ENCODE results near the gene USP10.

USP10 gene

GRCh38 chr16:84811529-84811928 lies 111.7 kb downstream of the USP10 start:
- no peak for DNase-seq

GRCh38 chr16:84813141-84813934 lies 113.5 kb downstream of the USP10 start:
- no peak for DNase-seq

- no peak for DNase-seq
These were observed 115.7 kb downstream of the USP10 start for GRCh38 chr16:84815462-84815861.

DNA sequence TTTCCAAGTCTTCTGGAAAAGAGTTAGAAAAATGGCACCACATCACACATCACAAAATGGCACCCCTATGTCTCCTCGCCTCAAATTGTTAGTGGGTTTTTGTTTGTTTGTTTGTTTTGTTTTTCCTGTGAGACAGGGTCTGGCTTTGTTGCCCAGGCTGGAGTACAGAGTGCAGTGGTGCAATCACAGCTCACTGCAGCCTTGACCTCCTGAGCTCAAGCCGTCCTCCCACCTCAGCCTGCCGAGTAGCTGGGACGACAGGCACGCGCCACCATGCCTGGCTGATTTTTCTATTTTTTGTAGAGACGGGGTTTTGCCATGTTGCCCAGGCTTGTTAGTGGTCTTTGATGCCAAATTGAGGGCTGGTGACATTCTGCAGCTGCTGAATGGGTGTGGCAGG lies 116.2 kb downstream of the USP10 start:
- no peak for DNase-seq

- no peak for DNase-seq
These were observed 116.7 kb downstream of the USP10 start for GRCh38 chr16:84816485-84816884.

- no peak for DNase-seq
These were observed 117.4 kb downstream of the USP10 start for GRCh38 chr16:84817206-84817605.

DNA sequence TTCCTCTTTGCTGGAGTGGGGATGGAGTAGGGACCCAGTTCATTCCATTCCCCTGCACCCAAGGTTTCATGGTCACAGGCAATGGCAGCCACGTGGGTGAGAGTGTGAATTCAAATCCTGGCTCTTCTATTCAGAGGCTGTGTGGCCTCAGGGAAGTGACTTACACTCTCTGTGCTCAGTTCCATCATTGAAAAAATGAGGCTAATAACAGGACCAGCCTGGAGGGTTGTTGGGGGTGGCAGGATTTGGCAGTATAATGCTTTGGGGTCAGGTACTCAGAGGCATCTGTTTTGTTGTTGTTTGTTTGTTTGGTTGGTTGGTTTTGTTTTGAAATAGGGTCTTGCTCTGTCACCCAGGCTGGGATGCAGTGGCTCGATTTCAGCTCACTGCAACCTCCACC lies 117.8 kb downstream of the USP10 start:
- no peak for DNase-seq

GRCh38 chr16:84818133-84818532 lies 118.3 kb downstream of the USP10 start:
- no peak for DNase-seq

DNA sequence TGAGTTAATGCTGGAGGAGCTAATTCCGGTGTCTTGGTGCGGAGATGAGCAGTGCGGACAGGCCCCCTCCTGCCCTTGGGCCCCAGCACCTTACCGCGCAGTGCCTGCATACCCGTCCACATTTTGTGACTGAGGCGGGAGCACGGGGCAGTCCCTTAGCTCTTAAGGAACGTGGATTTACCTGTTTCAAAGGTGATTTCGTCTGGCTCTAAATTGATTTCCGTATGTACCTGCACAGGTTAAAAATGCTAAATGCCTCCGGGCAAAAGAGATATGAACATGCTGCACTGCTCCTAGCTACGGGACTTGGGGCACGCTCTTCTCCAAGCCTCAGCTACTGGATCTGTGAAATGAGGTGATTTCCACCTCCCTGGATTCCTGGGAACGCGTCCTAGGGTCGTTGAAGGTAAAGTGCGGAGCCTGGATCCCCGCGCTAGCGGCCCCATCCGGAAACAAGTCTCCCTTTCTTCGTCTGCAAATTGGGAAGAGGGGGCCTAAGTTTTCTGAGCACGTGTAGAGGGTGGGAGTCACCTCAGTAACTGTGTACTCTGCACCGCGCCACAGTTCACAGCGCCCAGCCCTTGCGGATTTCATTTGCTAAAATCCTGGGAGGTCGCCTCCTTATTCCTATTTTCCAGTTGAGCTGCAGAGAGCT lies 119.3 kb downstream of the USP10 start:
- no peak for DNase-seq

GRCh38 chr16:84819644-84820304 lies 120.0 kb downstream of the USP10 start, which contains the start of gene CRISPLD2:
Gene CRISPLD2 (plus strand): TSS chr16:84819985. CDS start chr16:84838496, 18,511 bp downstream.
- peak; percentile 95 for DNase-seq

- DNase-seq: no peak
These were observed 120.5 kb downstream of the USP10 start for GRCh38 chr16:84820305-84820684.

DNA sequence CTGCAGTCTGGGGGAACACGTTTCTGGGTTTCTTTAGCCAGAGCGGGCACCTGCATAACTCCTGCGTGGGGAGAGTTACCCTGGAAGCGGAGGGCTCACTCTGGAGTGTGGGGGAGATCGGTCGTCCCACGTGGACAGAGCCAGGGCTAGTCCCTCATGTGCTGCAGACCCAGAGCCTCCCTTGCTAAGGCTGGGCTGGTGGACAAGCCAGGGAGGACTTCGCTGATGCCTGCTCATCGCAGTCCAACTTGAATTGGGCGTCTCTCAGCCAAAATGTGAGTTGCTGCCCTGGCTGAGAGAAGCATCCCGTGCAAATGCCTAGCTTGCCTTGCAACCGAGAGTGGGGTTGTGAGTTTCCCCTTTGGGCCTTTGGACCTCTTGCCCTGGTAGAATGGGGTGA lies 121.0 kb downstream of the USP10 start:
- no peak for DNase-seq

GRCh38 chr16:84821179-84821578 lies 121.4 kb downstream of the USP10 start:
- no peak for DNase-seq

DNA sequence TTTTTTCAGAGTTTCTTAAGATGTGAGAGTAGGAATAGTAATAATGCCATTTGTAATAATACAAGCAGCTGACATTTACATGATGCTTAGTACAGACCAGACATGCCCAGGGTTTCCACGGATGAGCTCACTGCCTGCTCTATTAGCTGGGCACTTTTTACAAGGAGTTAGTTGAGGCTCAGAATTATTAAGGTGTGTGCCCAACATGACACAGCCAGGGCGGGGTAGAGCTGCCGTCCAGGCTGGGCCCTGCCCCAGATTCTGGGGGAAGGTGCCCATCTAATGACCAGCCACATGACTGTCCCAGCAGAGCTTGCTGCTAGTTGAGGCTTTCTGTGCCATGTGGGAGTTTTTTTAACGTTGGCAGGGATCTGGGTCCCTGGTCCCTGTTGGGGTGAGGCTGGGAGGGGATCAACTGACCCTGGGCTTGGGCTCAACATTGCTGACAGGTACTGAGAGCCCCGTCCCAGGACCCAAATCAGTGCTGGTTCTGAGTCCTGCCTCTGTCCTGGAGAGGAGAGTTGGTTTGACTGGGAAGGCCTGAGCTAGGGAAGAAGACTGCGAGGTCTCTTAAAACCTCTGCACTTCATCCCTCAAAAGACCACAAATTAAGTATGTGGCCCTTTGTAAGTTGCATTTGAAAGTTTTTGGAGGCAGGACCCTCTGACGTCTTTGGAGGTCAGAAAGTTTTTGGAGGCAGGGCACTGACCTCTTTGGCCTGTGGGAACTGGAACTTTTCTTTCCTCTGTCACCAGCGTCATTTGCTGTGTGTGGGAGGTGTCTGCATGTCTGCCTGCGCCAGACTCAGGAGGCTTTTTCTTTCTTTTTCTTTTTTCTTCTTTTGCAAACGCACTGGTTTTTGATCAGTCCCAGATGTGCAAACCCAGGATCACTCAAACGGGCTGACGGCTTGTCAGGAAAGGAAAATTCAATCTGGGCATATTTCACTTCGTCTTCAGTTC lies 122.2 kb downstream of the USP10 start:
- DNase-seq: no peak

DNA sequence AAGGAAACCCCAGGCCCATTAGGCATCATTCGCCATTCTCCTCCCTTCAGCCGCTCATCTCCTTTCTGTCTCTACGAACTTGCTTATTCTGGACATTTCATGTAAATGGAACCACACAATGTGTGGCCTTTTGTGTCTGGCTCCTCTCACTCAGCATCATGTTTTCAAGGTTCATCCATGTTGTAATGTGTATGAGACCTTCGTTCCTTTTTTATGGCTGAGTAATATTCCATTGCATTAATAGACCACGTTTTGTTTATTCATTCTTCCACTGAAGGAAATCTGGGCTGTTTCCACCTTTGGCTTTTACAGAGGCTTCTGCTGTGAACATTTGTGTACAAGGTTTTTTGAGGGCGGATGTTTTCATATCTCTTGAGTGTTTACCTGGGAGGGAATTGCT lies 123.2 kb downstream of the USP10 start:
- no peak for DNase-seq

DNA sequence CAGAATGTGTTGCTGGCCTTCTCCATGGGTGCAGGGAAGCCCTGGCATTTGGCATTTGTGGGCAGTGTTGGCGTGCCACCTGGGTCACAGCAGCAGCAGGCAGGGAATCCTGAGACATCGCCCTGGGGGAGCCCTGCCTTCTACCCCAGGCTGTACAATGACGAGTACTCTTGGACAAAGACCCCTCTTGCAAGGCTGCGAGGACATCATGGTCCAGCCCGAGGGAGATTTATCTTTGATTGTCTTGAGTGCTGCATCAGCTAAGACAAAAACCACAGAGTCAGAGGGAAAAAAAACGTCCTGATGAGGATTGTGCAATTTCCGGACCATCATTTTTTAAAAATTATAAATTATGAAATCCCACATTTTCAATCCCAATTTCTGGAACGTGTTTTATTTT lies 123.7 kb downstream of the USP10 start:
- DNase-seq: no peak

- no peak for DNase-seq
These were observed 124.1 kb downstream of the USP10 start for GRCh38 chr16:84823926-84824325.

DNA sequence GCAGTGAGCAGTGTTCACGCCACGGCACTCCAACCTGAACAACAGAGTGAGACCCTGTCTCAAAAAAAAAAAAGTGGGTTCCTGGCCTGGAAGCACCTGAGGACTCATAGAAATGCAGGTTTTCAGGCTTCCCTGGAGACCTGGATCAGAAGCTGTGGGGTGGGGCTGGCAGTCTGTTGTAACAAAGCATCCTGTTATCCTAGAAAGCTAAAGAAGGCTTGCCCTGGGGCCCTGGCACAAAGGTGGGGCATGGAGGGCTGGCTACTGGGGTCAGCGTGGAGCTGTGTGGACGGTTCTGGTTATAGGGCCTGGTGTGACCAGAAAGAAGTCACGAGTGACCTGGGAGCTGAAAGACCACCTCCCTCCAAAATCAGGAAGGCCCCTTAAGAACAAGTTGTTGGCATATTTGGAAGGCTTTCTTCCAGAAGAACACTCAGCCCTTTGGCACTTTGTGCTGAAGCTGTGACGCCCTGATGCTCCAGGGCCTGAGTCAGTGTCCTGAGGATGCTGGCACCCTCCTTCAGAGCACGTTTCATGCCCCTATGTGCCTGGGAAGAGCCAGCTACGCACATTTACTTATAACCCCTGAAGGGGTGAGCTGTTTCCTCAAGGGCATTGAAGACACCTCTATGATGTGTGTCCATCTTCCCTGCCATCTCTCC lies 126.2 kb downstream of the USP10 start:
- no peak for DNase-seq

GRCh38 chr16:84826558-84826941 lies 126.8 kb downstream of the USP10 start:
- DNase-seq: no peak

DNA sequence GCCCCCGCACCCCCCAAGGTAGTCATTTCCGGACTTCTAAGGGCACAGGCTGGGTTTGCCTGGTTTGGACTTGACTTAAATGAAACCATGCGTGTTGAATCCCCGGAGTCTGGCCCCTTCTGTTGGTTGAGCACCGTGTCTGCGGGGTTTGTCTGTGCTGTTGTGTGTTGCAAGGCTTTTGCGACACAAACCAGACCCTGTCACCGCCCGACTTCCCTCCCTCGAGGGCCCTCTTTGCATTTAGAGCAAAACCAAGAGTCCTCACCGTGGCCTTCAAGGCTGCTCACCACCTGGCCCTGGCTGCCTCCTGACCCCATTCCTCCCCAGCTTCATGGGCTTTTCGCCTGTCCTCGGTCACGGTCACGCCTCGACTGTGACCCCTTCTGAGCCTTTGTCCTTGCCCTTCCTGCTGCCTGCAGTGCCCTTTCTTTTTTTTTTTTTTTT lies 127.4 kb downstream of the USP10 start:
- no peak for DNase-seq

DNA sequence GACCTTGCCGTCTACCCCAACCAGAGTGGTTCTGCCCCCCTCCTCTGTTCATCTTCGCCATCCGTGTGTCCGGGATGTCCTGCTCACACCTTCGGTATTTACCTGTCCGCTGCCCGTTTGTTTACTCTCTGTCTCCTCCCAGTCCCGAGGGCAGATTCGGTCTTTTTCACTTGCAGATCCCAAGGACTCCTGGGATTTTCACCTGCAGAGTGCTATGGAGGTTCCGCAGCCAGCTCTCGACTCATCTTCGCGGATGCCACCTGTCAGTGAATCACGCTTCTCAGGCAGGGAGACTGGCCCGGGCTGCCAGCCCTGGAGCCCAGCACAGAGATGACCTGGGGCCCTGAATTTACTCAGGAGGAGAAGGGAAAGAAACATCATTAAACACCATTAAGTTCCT lies 128.1 kb downstream of the USP10 start:
- DNase-seq: no peak

GRCh38 chr16:84828322-84828721 lies 128.5 kb downstream of the USP10 start:
- no peak for DNase-seq

Measured in NCI-H2171 (cell line).